AG04450 (cell line): ENCODE results near the gene NNAT. TPM values are rescaled to one million over a fixed set of nuclear protein-coding genes. Genes with fewer than 3 reads are reported as not detected.

Source experiments
- CTCF ChIA-PET: fragments of 300-600, 350-600 bp; formaldehyde crosslinking; extraction: SDS; loops from one replicate; lab custom pipeline; 2022; ENCODE audit warnings: antibody characterized with exemption, inconsistent platforms; lab: Charles Lee
- POLR2A ChIA-PET: fragments of 350-600 bp; formaldehyde crosslinking; extraction: SDS; loops from one replicate; lab custom pipeline; 2021; ENCODE audit warnings: antibody characterized with exemption, inconsistent platforms; lab: Yijun Ruan, JAX
- DNase-seq: peaks from one replicate; pipeline ENCODE4 v3.0.0-alpha.2; 2011; ENCODE audit warnings: low read depth, low spot score
- H3K27ac ChIP-seq: one replicate; pipeline ENCODE4 v1.5.1; 2012; ENCODE audit warnings: low read depth, low read length, control low read depth
- H3K27me3 ChIP-seq: one replicate; pipeline ENCODE4 v1.6.0; 2012; ENCODE audit warnings: low read length; ENCODE audit not compliant: control insufficient read depth, insufficient read depth
- H3K4me3 ChIP-seq: 2 replicates; pipeline ENCODE4 v1.5.1; 2011; ENCODE audit warnings: mild to moderate bottlenecking, low read depth, low read length, control low read depth
- H3K9me3 ChIP-seq: 2 replicates; pipeline ENCODE4 v1.5.1; 2012; ENCODE audit warnings: low read length; ENCODE audit not compliant: control insufficient read depth, insufficient read depth
- CTCF ChIP-seq: IDR thresholded peaks from 2 replicates; pipeline ENCODE4 v1.5.1; 2011; ENCODE audit warnings: low read depth, low read length, control low read depth, inconsistent platforms
- polyA plus RNA-seq: library from polyadenylated mRNA; depleted of rRNA; stranded (reverse); fragments of >200 nt; gene quantifications from 2 replicates; pipeline ENCODE4 v1.2.3, GENCODE V29; 2011

Gene NNAT
- polyA plus RNA-seq, 1 experiment, result 54.0 TPM

GRCh38 chr20:37523012-37523391 is 2.0 kb downstream of the NNAT start:
- H3K27ac ChIP-seq, result no peak overlapping the region
- ChIA-PET CTCF (no interaction called here), POLR2A (no interaction called here)
- TF ChIP-seq CTCF, result no peak
- H3K27me3 ChIP-seq, result no peaks in the 10 kb centered on the region
- peaks cover 21% of the 10 kb centered on the region for H3K9me3 ChIP-seq
- H3K4me3 ChIP-seq, result no peak overlapping the region
- no peak for DNase-seq

- CTCF ChIA-PET, result no interaction called here
- POLR2A ChIA-PET, result no interaction called here
- no peak for TF ChIP-seq CTCF
- Histone ChIP-seq H3K27ac (no peak overlapping the region), H3K27me3 (no peaks in the 10 kb centered on the region), H3K4me3 (no peak overlapping the region), H3K9me3 (peaks cover 21% of the 10 kb centered on the region)
- no peak for DNase-seq
Observed at GRCh38 chr20:37523911-37524700, 3.1 kb downstream of the NNAT start.

GRCh38 chr20:37524859-37525708 is 4.0 kb downstream of the NNAT start:
- H3K27ac ChIP-seq, result no peak overlapping the region
- TF ChIP-seq CTCF, result no peak
- no peak overlapping the region for H3K4me3 ChIP-seq
- H3K9me3 ChIP-seq, result peaks cover 19% of the 10 kb centered on the region
- ChIA-PET POLR2A (no interaction called here), CTCF (no interaction called here)
- DNase-seq, result no peak
- no peaks in the 10 kb centered on the region for H3K27me3 ChIP-seq

GRCh38 chr20:37525810-37526209 is 4.8 kb downstream of the NNAT start:
- ChIA-PET CTCF (interaction anchor here (1.1 kb wide), 1 partner anchor 256 kb away, joined by 3 read pairs; no protein-coding TSS in a partner anchor), POLR2A (no interaction called here)
- Histone ChIP-seq H3K9me3 (peaks cover 14% of the 10 kb centered on the region), H3K27me3 (no peaks in the 10 kb centered on the region), H3K4me3 (peak overlapping the region; percentile 97), H3K27ac (no peak overlapping the region)
- DNase-seq, result no peak
- TF ChIP-seq CTCF, result no peak
